Measurements from ENCODE around the gene DLX3. TPM values are rescaled to one million over a fixed set of nuclear protein-coding genes. Genes with fewer than 3 reads are reported as not detected.

DLX3 gene
- total RNA-seq, 1 donor from 2014 or later, result 1.7 TPM

GRCh38 chr17:49973271-49973615 is 21.8 kb downstream of the DLX3 start:
- H3K27ac ChIP-seq, result no peak overlapping the region
- no peak overlapping the region for H3K4me3 ChIP-seq
- peaks cover 44% of the 10 kb centered on the region for H3K4me1 ChIP-seq
- no peak for DNase-seq (ENCODE audit: extremely low spot score in 2 of 2)
- H3K27me3 ChIP-seq, result peaks cover 28% of the 10 kb centered on the region
- no peaks in the 10 kb centered on the region for H3K9me3 ChIP-seq
- TF ChIP-seq CTCF (IDR thresholded peaks at IDR 0.05), result no peak
- no peak for TF ChIP-seq POLR2AphosphoS5 (IDR thresholded peaks at IDR 0.05; ENCODE audit: insufficient read depth in 1 of 2, low read depth in 1 of 2)
- no peak for TF ChIP-seq POLR2A (IDR thresholded peaks at IDR 0.05)
- no peaks in the 10 kb centered on the region for H3K36me3 ChIP-seq
- intact Hi-C loops (cut with DNase I), result no loop called here

- Histone ChIP-seq H3K27me3 (peaks cover 28% of the 10 kb centered on the region), H3K4me1 (peaks cover 40% of the 10 kb centered on the region), H3K27ac (no peak overlapping the region), H3K36me3 (no peaks in the 10 kb centered on the region), H3K4me3 (no peak overlapping the region), H3K9me3 (no peaks in the 10 kb centered on the region)
- no peak for DNase-seq (ENCODE audit: extremely low spot score in 2 of 2)
- intact Hi-C loops (cut with DNase I), result no loop called here
- TF ChIP-seq POLR2A (IDR thresholded peaks at IDR 0.05) (no peak), CTCF (IDR thresholded peaks at IDR 0.05) (no peak)
Measured at GRCh38 chr17:49972486-49973270, 22.3 kb downstream of the DLX3 start.

GRCh38 chr17:49971848-49972485 is 23.1 kb downstream of the DLX3 start:
- DNase-seq (ENCODE audit: extremely low spot score in 2 of 2), result no peak
- Histone ChIP-seq H3K36me3 (no peaks in the 10 kb centered on the region), H3K4me1 (peaks cover 40% of the 10 kb centered on the region), H3K9me3 (no peaks in the 10 kb centered on the region), H3K27me3 (peaks cover 28% of the 10 kb centered on the region), H3K4me3 (no peak overlapping the region), H3K27ac (no peak overlapping the region)
- TF ChIP-seq CTCF (IDR thresholded peaks at IDR 0.05) (no peak), POLR2A (IDR thresholded peaks at IDR 0.05) (no peak), POLR2AphosphoS5 (IDR thresholded peaks at IDR 0.05; ENCODE audit: insufficient read depth in 1 of 2, low read depth in 1 of 2) (no peak)
- intact Hi-C loops (cut with DNase I), result no loop called here

- intact Hi-C loops (cut with DNase I), result no loop called here
- Histone ChIP-seq H3K4me3 (no peak overlapping the region), H3K9me3 (no peaks in the 10 kb centered on the region), H3K4me1 (peaks cover 36% of the 10 kb centered on the region), H3K27me3 (peaks cover 28% of the 10 kb centered on the region), H3K36me3 (no peaks in the 10 kb centered on the region), H3K27ac (no peak overlapping the region)
- no peak for TF ChIP-seq CTCF (IDR thresholded peaks at IDR 0.05)
- TF ChIP-seq POLR2AphosphoS5 (IDR thresholded peaks at IDR 0.05; ENCODE audit: insufficient read depth in 1 of 2, low read depth in 1 of 2), result no peak
- TF ChIP-seq POLR2A (IDR thresholded peaks at IDR 0.05), result no peak
- DNase-seq (ENCODE audit: extremely low spot score in 2 of 2), result no peak
Measured at GRCh38 chr17:49971199-49971847, 23.7 kb downstream of the DLX3 start.

- peaks cover 28% of the 10 kb centered on the region for H3K27me3 ChIP-seq
- TF ChIP-seq CTCF (IDR thresholded peaks at IDR 0.05) (no peak), POLR2A (IDR thresholded peaks at IDR 0.05) (no peak), POLR2AphosphoS5 (IDR thresholded peaks at IDR 0.05; ENCODE audit: insufficient read depth in 1 of 2, low read depth in 1 of 2) (no peak)
- H3K36me3 ChIP-seq, result no peaks in the 10 kb centered on the region
- intact Hi-C loops (cut with DNase I), result no loop called here
- peaks cover 28% of the 10 kb centered on the region for H3K4me1 ChIP-seq
- no peaks in the 10 kb centered on the region for H3K9me3 ChIP-seq
- no peak overlapping the region for H3K4me3 ChIP-seq
- H3K27ac ChIP-seq, result no peak overlapping the region
- no peak for DNase-seq (ENCODE audit: extremely low spot score in 2 of 2)
Measured at GRCh38 chr17:49970498-49970897, 24.5 kb downstream of the DLX3 start.
